Keratinocyte (primary cell): ENCODE data around the gene RBMS3. TPM values are rescaled to one million over a fixed set of nuclear protein-coding genes. Genes with fewer than 3 reads are reported as not detected.

ENCODE experiments used
- DNase-seq: peaks from one replicate; pipeline ENCODE4 v3.0.0-alpha.2; 2011; ENCODE audit warnings: low read depth, missing footprints, low spot score
- FAIRE-seq: peaks from 2 replicates; lab custom pipeline; 2011; peaks lifted over from hg19 to GRCh38; lab: Jason Lieb, UNC
- H2AFZ ChIP-seq: 2 replicates; pipeline ENCODE4 v1.6.0; 2012; ENCODE audit warnings: low read length, control low read depth, inconsistent platforms; ENCODE audit not compliant: control insufficient read depth
- H3K27ac ChIP-seq: 2 replicates; pipeline ENCODE4 v1.5.1; 2011; ENCODE audit warnings: low read length; ENCODE audit not compliant: control insufficient read depth, insufficient read depth
- H3K27me3 ChIP-seq: 3 replicates; pipeline ENCODE4 v1.6.0; 2011; ENCODE audit warnings: low read length; ENCODE audit not compliant: control insufficient read depth, insufficient read depth; ENCODE audit errors: extremely low read depth
- H3K36me3 ChIP-seq, 2 experiments: 2 replicates in 1 of 2; 3 replicates in 1 of 2; pipeline ENCODE4 v1.5.1; 2011; ENCODE audit warnings: low read length in 2 of 2, mild to moderate bottlenecking in 1 of 2; ENCODE audit not compliant: control insufficient read depth in 2 of 2, insufficient read depth in 2 of 2; ENCODE audit errors: extremely low read depth in 1 of 2
- H3K4me1 ChIP-seq: 3 replicates; pipeline ENCODE4 v1.5.1; 2011; ENCODE audit warnings: low read length; ENCODE audit not compliant: control insufficient read depth, insufficient read depth; ENCODE audit errors: extremely low read depth
- H3K4me2 ChIP-seq: 3 replicates; pipeline ENCODE4 v1.6.0; 2011; ENCODE audit warnings: low read depth, low read length; ENCODE audit not compliant: control insufficient read depth, insufficient read depth; ENCODE audit errors: extremely low read depth
- H3K4me3 ChIP-seq, 3 experiments: fragments of 200-600 bp in 1 of 3; sonication (generic) in 1 of 3; 2 replicates in 2 of 3; 3 replicates in 1 of 3; pipeline ENCODE4 v1.5.1; 2011 to 2016; ENCODE audit warnings: low read length in 3 of 3, mild to moderate bottlenecking in 3 of 3, control low read depth in 2 of 3, inconsistent platforms in 1 of 3, low read depth in 1 of 3, mixed read lengths in 1 of 3, mixed run types in 1 of 3, moderate library complexity in 1 of 3; ENCODE audit not compliant: control insufficient read depth in 2 of 3, insufficient read depth in 2 of 3; ENCODE audit errors: extremely low read depth in 1 of 3
- H3K79me2 ChIP-seq: 2 replicates; pipeline ENCODE4 v1.6.0; 2012; ENCODE audit warnings: low read length; ENCODE audit not compliant: control insufficient read depth, insufficient read depth
- H3K9ac ChIP-seq: 3 replicates; pipeline ENCODE4 v1.6.0; 2011; ENCODE audit warnings: low read length; ENCODE audit not compliant: control insufficient read depth, insufficient read depth; ENCODE audit errors: extremely low read depth
- H3K9me1 ChIP-seq: 3 replicates; pipeline ENCODE4 v1.6.0; 2011; ENCODE audit warnings: low read length; ENCODE audit not compliant: control insufficient read depth, insufficient read depth; ENCODE audit errors: extremely low read depth
- H3K9me3 ChIP-seq: 2 replicates; pipeline ENCODE4 v1.5.1; 2012; ENCODE audit warnings: low read depth, low read length; ENCODE audit not compliant: control insufficient read depth
- H4K20me1 ChIP-seq: 3 replicates; pipeline ENCODE4 v1.6.0; 2011; ENCODE audit warnings: low read length; ENCODE audit not compliant: control insufficient read depth, insufficient read depth; ENCODE audit errors: extremely low read depth
- EZH2 ChIP-seq: IDR thresholded peaks from one replicate; pipeline ENCODE4 v1.6.1; 2012; ENCODE audit warnings: inconsistent platforms, mild to moderate bottlenecking, low read length, moderate library complexity
- dilution Hi-C: fragments of 300-500 bp; cut with MboI; formaldehyde crosslinking; loops from one replicate; pipeline ENCODE4 v1.7.0; 2020; ENCODE audit warnings: low sequenced_read_pairs; ENCODE audit not compliant: extremely low pct_ligation_motif_present
- polyA plus RNA-seq, 5 experiments: library from polyadenylated mRNA; depleted of rRNA in 3 of 5; stranded (reverse) in 3 of 5; stranded (forward) in 1 of 5; unstranded in 1 of 5; fragments of >200 nt; gene quantifications; 1 replicate in 1 of 5; 2 replicates in 3 of 5; 3 replicates in 1 of 5; pipeline versions ENCODE4 v1.2.1 to v1.2.3, GENCODE V29; 2011 to 2012; ENCODE audit warnings: missing spikeins in 2 of 5, low read depth in 1 of 5, low replicate concordance in 1 of 5
- TF ChIP-seq, protein P1 (sequence below), 3 experiments: IDR thresholded peaks in 1 of 3; conservative IDR thresholded peaks in 1 of 3; optimal IDR thresholded peaks in 1 of 3; 2 replicates in 2 of 3; 3 replicates in 1 of 3; pipeline versions ENCODE3 to v1.5.1; 2011; ENCODE audit warnings: low read length in 3 of 3, mild to moderate bottlenecking in 3 of 3, moderate library complexity in 2 of 3, control low read depth in 1 of 3, inconsistent platforms in 1 of 3; ENCODE audit not compliant: insufficient read depth in 2 of 3; ENCODE audit errors: extremely low read depth in 1 of 3

RBMS3 gene
- polyA plus RNA-seq, 1 donor (not counting 4 experiments of a cell fraction or from before 2014, with no cell fraction given), result 2.3 TPM

DNA sequence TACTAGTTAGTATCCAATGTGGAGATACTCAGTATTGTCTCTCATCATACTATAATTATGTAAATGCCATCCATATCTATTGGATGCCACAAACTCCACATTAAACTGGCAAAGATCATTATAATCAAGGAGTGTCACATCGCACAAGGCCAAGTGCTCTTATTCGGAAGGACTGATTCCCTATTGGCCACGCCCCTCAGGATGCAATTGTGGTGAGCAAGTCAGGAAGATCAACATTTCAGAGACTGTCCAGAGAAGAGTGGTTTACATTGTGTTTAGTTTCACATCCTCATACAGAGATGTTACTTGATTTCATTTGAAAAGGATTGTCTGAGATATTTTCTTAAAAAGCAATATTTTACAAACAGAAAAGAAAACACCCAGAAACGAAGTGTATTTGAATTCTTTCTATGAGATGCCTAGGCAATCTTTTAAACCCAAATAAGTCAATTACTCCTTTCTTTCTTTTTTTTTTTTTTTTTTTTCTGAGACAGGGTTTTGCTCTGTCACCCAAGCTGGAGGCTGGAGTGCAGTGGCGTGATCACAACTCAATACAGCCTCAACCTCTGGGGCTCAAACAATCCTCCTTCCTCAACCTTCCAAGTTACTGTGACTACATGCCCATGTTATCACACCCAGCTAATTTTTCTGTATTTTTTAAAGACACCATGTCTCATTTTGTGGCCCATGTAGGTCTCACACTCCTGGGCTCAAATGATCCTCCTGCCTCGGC is 369.1 kb downstream of the RBMS3 start:
- no peaks in the 10 kb centered on the region for H3K27me3 ChIP-seq
- no peak overlapping the region for H3K4me3 ChIP-seq
- FAIRE-seq, result no peak
- H3K4me2 ChIP-seq, result no peak overlapping the region
- no peaks in the 10 kb centered on the region for H4K20me1 ChIP-seq
- H3K9ac ChIP-seq, result no peak overlapping the region
- no peak overlapping the region for H3K27ac ChIP-seq
- no peaks in the 10 kb centered on the region for H3K79me2 ChIP-seq
- H3K9me1 ChIP-seq, result no peaks in the 10 kb centered on the region
- no peaks in the 10 kb centered on the region for H3K9me3 ChIP-seq
- no peaks in the 10 kb centered on the region for H3K4me1 ChIP-seq
- dilution Hi-C loops, result no loop called here
- TF ChIP-seq EZH2, result no peak
- H2AFZ ChIP-seq, result no peak overlapping the region
- DNase-seq, result no peak
- H3K36me3 ChIP-seq, result no peaks in the 10 kb centered on the region

DNA sequence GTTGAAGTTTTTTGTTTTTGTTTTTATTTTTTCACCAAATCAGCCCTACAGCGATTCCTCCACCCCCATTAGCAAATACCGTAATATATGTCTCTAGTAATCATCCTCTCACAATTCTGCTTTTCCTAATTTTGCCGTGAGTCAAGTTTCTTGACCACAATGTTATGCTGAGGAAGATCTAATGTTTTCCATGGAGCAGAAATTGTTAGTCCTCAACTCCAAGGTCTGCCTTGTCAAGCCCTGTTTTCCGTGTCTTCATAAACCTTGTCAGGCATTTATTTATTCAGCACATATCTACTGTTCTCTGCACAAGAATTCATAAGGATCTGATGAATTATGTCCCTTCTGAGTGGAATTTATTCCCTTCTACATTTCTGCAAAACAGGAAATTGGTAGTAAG is 372.8 kb downstream of the RBMS3 start:
- Histone ChIP-seq H3K4me1 (no peaks in the 10 kb centered on the region), H3K79me2 (no peaks in the 10 kb centered on the region), H3K4me3 (no peak overlapping the region), H3K9ac (no peak overlapping the region), H2AFZ (no peak overlapping the region), H3K9me1 (no peaks in the 10 kb centered on the region), H3K27ac (no peak overlapping the region), H3K27me3 (no peaks in the 10 kb centered on the region), H3K9me3 (no peaks in the 10 kb centered on the region), H3K4me2 (no peak overlapping the region), H4K20me1 (no peaks in the 10 kb centered on the region), H3K36me3 (no peaks in the 10 kb centered on the region)
- no peak for DNase-seq
- dilution Hi-C loops, result no loop called here
- no peak for FAIRE-seq
- TF ChIP-seq, protein P1, sequence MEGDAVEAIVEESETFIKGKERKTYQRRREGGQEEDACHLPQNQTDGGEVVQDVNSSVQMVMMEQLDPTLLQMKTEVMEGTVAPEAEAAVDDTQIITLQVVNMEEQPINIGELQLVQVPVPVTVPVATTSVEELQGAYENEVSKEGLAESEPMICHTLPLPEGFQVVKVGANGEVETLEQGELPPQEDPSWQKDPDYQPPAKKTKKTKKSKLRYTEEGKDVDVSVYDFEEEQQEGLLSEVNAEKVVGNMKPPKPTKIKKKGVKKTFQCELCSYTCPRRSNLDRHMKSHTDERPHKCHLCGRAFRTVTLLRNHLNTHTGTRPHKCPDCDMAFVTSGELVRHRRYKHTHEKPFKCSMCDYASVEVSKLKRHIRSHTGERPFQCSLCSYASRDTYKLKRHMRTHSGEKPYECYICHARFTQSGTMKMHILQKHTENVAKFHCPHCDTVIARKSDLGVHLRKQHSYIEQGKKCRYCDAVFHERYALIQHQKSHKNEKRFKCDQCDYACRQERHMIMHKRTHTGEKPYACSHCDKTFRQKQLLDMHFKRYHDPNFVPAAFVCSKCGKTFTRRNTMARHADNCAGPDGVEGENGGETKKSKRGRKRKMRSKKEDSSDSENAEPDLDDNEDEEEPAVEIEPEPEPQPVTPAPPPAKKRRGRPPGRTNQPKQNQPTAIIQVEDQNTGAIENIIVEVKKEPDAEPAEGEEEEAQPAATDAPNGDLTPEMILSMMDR (optimal IDR thresholded peaks at IDR 0.05 in 1 of 3, IDR thresholded peaks at IDR 0.05 in 1 of 3, conservative IDR thresholded peaks at IDR 0.05 in 1 of 3; ENCODE audit: extremely low read depth in 1 of 3, insufficient read depth in 2 of 3, low read length in 3 of 3), result no peak
- TF ChIP-seq EZH2, result no peak
